ENCODE data around the gene C20orf144.

The C20orf144 gene

DNA sequence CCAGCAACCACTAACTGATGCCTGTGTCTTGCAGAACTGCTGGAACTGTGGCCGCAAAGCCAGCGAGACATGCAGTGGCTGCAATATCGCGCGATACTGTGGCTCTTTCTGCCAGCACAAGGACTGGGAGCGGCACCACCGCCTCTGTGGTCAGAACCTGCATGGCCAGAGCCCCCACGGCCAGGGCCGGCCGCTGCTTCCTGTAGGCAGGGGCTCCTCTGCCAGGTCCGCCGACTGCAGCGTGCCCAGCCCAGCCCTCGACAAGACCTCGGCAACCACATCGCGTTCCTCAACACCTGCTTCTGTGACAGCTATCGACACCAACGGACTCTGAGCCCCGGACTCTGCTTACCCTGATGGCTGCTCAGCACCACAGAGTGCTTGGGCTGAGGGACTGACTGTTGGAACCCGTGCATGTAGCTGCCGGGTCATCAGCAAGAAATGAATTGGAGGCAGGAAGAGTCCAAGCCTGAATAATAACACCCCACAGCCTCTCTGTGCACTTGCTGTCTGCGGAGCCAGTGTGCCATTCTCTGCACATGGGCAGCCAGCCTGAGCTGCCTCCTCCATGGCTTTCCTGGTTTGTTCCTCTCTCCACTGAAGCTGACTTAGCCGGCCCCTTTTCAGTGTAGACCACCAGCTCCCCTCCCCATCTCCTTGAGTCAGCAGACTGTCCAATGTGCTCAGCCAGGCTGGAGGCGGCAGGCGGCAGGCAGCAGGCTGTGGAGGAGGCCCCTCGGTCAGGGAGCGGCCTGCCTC, 17.6 kb upstream of the C20orf144 start:
- Histone ChIP-seq H3K4me1 (ENCODE audit: insufficient read depth, low read length) (no peaks in the 10 kb centered on the region), H3K9ac (ENCODE audit: low read depth, low read length) (no peak overlapping the region), H3K79me2 (ENCODE audit: insufficient read depth, low read length) (no peaks in the 10 kb centered on the region), H3K4me2 (ENCODE audit: insufficient read depth, low read length) (no peak overlapping the region), H3K27ac (ENCODE audit: low read length) (no peak overlapping the region), H3K4me3 (ENCODE audit: low read depth in 1 of 2, low read length in 2 of 2) (no peak overlapping the region), H3K36me3 (ENCODE audit: insufficient read depth, low read length) (peaks cover 61% of the 10 kb centered on the region), H3K27me3 (ENCODE audit: insufficient read depth, low read length, poor library complexity) (no peaks in the 10 kb centered on the region), H2AFZ (ENCODE audit: low read depth, low read length) (no peak overlapping the region), H3K9me3 (ENCODE audit: insufficient read depth, low read length, severe bottlenecking) (no peaks in the 10 kb centered on the region), H4K20me1 (ENCODE audit: insufficient read depth, low read length) (0 out of 2 replicates have a peak, but pooled peaks cover 6% of the 10 kb centered on the region)
- ATAC-seq (ENCODE audit: insufficient read depth, low read depth) (no peak), DNase-seq (no peak)
- TF ChIP-seq, protein P1, sequence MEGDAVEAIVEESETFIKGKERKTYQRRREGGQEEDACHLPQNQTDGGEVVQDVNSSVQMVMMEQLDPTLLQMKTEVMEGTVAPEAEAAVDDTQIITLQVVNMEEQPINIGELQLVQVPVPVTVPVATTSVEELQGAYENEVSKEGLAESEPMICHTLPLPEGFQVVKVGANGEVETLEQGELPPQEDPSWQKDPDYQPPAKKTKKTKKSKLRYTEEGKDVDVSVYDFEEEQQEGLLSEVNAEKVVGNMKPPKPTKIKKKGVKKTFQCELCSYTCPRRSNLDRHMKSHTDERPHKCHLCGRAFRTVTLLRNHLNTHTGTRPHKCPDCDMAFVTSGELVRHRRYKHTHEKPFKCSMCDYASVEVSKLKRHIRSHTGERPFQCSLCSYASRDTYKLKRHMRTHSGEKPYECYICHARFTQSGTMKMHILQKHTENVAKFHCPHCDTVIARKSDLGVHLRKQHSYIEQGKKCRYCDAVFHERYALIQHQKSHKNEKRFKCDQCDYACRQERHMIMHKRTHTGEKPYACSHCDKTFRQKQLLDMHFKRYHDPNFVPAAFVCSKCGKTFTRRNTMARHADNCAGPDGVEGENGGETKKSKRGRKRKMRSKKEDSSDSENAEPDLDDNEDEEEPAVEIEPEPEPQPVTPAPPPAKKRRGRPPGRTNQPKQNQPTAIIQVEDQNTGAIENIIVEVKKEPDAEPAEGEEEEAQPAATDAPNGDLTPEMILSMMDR (IDR thresholded peaks at IDR 0.05; ENCODE audit: borderline replicate concordance, extremely low read depth, low read length, poor library complexity, severe bottlenecking) = no peak
- TF ChIP-seq EZH2 (IDR thresholded peaks at IDR 0.05; ENCODE audit: borderline replicate concordance, low read depth, low read length, severe bottlenecking) = no peak

DNA sequence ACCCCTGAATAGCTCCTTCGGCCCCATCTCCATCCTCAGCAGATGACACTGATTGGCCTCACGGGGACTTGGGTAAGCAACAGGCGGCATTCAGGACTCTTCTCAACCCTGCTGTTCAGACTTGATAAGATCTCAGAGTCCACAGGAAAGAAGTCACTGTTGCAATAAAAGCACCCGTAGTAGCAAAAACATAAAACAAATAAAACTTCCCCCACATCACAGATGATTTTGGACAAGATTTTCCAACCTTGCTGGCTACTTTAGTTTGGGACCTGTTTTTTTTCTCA, 17.1 kb upstream of the C20orf144 start:
- no peak for TF ChIP-seq EZH2 (IDR thresholded peaks at IDR 0.05; ENCODE audit: borderline replicate concordance, low read depth, low read length, severe bottlenecking)
- TF ChIP-seq, protein P1 (IDR thresholded peaks at IDR 0.05; ENCODE audit: borderline replicate concordance, extremely low read depth, low read length, poor library complexity, severe bottlenecking) = no peak
- H3K9ac ChIP-seq (ENCODE audit: low read depth, low read length) = no peak overlapping the region

DNA sequence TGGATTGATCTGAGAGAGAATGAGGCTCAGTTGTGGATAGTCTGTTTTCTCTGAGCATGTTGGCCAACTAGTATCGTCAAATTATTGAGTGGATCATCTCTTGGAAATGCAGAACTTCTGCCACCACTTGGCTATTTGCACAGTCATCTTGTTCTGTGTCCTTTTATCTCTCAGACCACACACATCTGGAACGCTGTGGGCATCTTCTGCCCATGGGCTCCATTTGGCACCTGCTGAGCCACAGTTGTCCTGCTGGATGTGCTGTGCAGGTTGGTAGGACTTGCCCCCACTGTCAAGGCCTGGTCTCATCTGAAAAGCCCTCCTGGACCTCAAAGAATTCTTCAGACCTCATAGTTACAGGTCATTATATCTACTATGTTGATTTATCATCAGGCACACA, 16.7 kb upstream of the C20orf144 start:
- H3K4me2 ChIP-seq (ENCODE audit: insufficient read depth, low read length) = no peak overlapping the region
- no peak for TF ChIP-seq EZH2 (IDR thresholded peaks at IDR 0.05; ENCODE audit: borderline replicate concordance, low read depth, low read length, severe bottlenecking)
- TF ChIP-seq, protein P1 (IDR thresholded peaks at IDR 0.05; ENCODE audit: borderline replicate concordance, extremely low read depth, low read length, poor library complexity, severe bottlenecking) = no peak
- no peak overlapping the region for H3K27ac ChIP-seq (ENCODE audit: low read length)
- H3K36me3 ChIP-seq (ENCODE audit: insufficient read depth, low read length) = peaks cover 52% of the 10 kb centered on the region
- no peak overlapping the region for H3K9ac ChIP-seq (ENCODE audit: low read depth, low read length)
- no peaks in the 10 kb centered on the region for H3K27me3 ChIP-seq (ENCODE audit: insufficient read depth, low read length, poor library complexity)
- DNase-seq (no peak), ATAC-seq (ENCODE audit: insufficient read depth, low read depth) (no peak)
- no peaks in the 10 kb centered on the region for H3K79me2 ChIP-seq (ENCODE audit: insufficient read depth, low read length)
- no peaks in the 10 kb centered on the region for H3K9me3 ChIP-seq (ENCODE audit: insufficient read depth, low read length, severe bottlenecking)
- H3K4me3 ChIP-seq (ENCODE audit: low read depth in 1 of 2, low read length in 2 of 2) = no peak overlapping the region
- H4K20me1 ChIP-seq (ENCODE audit: insufficient read depth, low read length) = peaks cover 9% of the 10 kb centered on the region; the same call in 1 of the 2 replicates
- H2AFZ ChIP-seq (ENCODE audit: low read depth, low read length) = no peak overlapping the region
- H3K4me1 ChIP-seq (ENCODE audit: insufficient read depth, low read length) = no peaks in the 10 kb centered on the region

More for the DNA sequence above, 17.1 kb upstream of the C20orf144 start:
- H3K27ac ChIP-seq (ENCODE audit: low read length) = no peak overlapping the region
- no peak overlapping the region for H3K4me2 ChIP-seq (ENCODE audit: insufficient read depth, low read length)
- no peak for DNase-seq
- H4K20me1 ChIP-seq (ENCODE audit: insufficient read depth, low read length) = peaks cover 8% of the 10 kb centered on the region; the same call in 1 of the 2 replicates
- H3K9me3 ChIP-seq (ENCODE audit: insufficient read depth, low read length, severe bottlenecking) = no peaks in the 10 kb centered on the region
- no peaks in the 10 kb centered on the region for H3K79me2 ChIP-seq (ENCODE audit: insufficient read depth, low read length)
- peaks cover 55% of the 10 kb centered on the region for H3K36me3 ChIP-seq (ENCODE audit: insufficient read depth, low read length)
- H3K27me3 ChIP-seq (ENCODE audit: insufficient read depth, low read length, poor library complexity) = no peaks in the 10 kb centered on the region
- no peaks in the 10 kb centered on the region for H3K4me1 ChIP-seq (ENCODE audit: insufficient read depth, low read length)
- H3K4me3 ChIP-seq (ENCODE audit: low read depth in 1 of 2, low read length in 2 of 2) = no peak overlapping the region
- no peak for ATAC-seq (ENCODE audit: insufficient read depth, low read depth)
- no peak overlapping the region for H2AFZ ChIP-seq (ENCODE audit: low read depth, low read length)
